ENCODE measurements around the gene ACP7. TPM values are rescaled to one million over a fixed set of nuclear protein-coding genes. Genes with fewer than 3 reads are reported as not detected.

Gene ACP7
- not detected for polyA plus RNA-seq

- Mint-ChIP-seq H3K27ac (peak within 1 kb of the TSS in 1 of 3 donors; percentile 69), H3K4me1 (peaks cover 0 to 10% (median 1%) of the 10 kb centered on the region in 3 donors), H3K36me3 (no peaks in the 10 kb centered on the region), H3K4me3 (peak within 1 kb of the TSS in 2 of 4 donors; percentile 85 to 86), H3K9me3 (peaks cover 0 to 4% (median 0%) of the 10 kb centered on the region in 3 donors), H3K27me3 (peaks cover 41% of the 10 kb centered on the region)
Observed at GRCh38 chr19:39083983-39084731, at the start of gene ACP7. TSS of gene ACP7 (plus strand) at chr19:39084368. CDS start at chr19:39085270, 902 bp downstream.

- H3K27ac Mint-ChIP-seq, result no peak overlapping the region
- H3K4me1 Mint-ChIP-seq, result no peaks in the 10 kb centered on the region
- peaks cover 2% of the 10 kb centered on the region for H3K36me3 Mint-ChIP-seq
- H3K9me3 Mint-ChIP-seq, result peaks cover 2 to 3% (median 3%) of the 10 kb centered on the region in 3 donors
- H3K4me3 Mint-ChIP-seq, result no peak overlapping the region
- peaks cover 9% of the 10 kb centered on the region for H3K27me3 Mint-ChIP-seq
Observed at GRCh38 chr19:39036581-39036980, 47.6 kb upstream of the ACP7 start.

- Mint-ChIP-seq H3K9me3 (peaks cover 2 to 3% (median 3%) of the 10 kb centered on the region in 3 donors), H3K4me1 (no peaks in the 10 kb centered on the region), H3K36me3 (peaks cover 2% of the 10 kb centered on the region), H3K4me3 (no peak overlapping the region), H3K27ac (no peak overlapping the region), H3K27me3 (peaks cover 9% of the 10 kb centered on the region)
Observed at GRCh38 chr19:39037194-39037593, 47.0 kb upstream of the ACP7 start.

- no peak overlapping the region for H3K4me3 Mint-ChIP-seq
Observed at GRCh38 chr19:39038098-39038497, 46.1 kb upstream of the ACP7 start.

GRCh38 chr19:39045506-39045905 lies 38.7 kb upstream of the ACP7 start:
- peak overlapping the region in 1 of 3 donors; percentile 0 for H3K27ac Mint-ChIP-seq
- peaks cover 11% of the 10 kb centered on the region for H3K27me3 Mint-ChIP-seq
- H3K4me1 Mint-ChIP-seq, result peaks cover 0 to 3% (median 0%) of the 10 kb centered on the region in 3 donors
- peaks cover 4 to 8% (median 7%) of the 10 kb centered on the region in 3 donors for H3K9me3 Mint-ChIP-seq
- no peak overlapping the region for H3K4me3 Mint-ChIP-seq
- no peaks in the 10 kb centered on the region for H3K36me3 Mint-ChIP-seq

More at GRCh38 chr19:39038098-39038497, 46.1 kb upstream of the ACP7 start:
- no peaks in the 10 kb centered on the region for H3K4me1 Mint-ChIP-seq
- H3K9me3 Mint-ChIP-seq, result peaks cover 3 to 6% (median 3%) of the 10 kb centered on the region in 3 donors
- no peak overlapping the region for H3K27ac Mint-ChIP-seq
- peaks cover 2% of the 10 kb centered on the region for H3K36me3 Mint-ChIP-seq
- H3K27me3 Mint-ChIP-seq, result peaks cover 9% of the 10 kb centered on the region

- Mint-ChIP-seq H3K27ac (no peak overlapping the region), H3K4me1 (peaks cover 0 to 3% (median 0%) of the 10 kb centered on the region in 3 donors), H3K36me3 (no peaks in the 10 kb centered on the region), H3K27me3 (peaks cover 11% of the 10 kb centered on the region), H3K4me3 (no peak overlapping the region), H3K9me3 (peaks cover 1 to 6% (median 4%) of the 10 kb centered on the region in 3 donors)
Observed at GRCh38 chr19:39046037-39046821, 37.9 kb upstream of the ACP7 start.

- Mint-ChIP-seq H3K4me3 (no peak overlapping the region), H3K4me1 (peaks cover 0 to 3% (median 0%) of the 10 kb centered on the region in 3 donors), H3K27ac (no peak overlapping the region), H3K36me3 (no peaks in the 10 kb centered on the region), H3K27me3 (peaks cover 11% of the 10 kb centered on the region), H3K9me3 (peaks cover 1 to 6% (median 4%) of the 10 kb centered on the region in 3 donors)
Observed at GRCh38 chr19:39047073-39047472, 37.1 kb upstream of the ACP7 start.

- H3K36me3 Mint-ChIP-seq, result no peaks in the 10 kb centered on the region
- H3K4me3 Mint-ChIP-seq, result no peak overlapping the region
- H3K27me3 Mint-ChIP-seq, result peaks cover 5% of the 10 kb centered on the region
- H3K4me1 Mint-ChIP-seq, result no peaks in the 10 kb centered on the region
- peaks cover 0 to 1% (median 1%) of the 10 kb centered on the region in 3 donors for H3K9me3 Mint-ChIP-seq
- H3K27ac Mint-ChIP-seq, result no peak overlapping the region
Observed at GRCh38 chr19:39052243-39052746, 31.9 kb upstream of the ACP7 start.

GRCh38 chr19:39052846-39053245 lies 31.3 kb upstream of the ACP7 start:
- peaks cover 5% of the 10 kb centered on the region for H3K27me3 Mint-ChIP-seq
- H3K27ac Mint-ChIP-seq, result no peak overlapping the region

GRCh38 chr19:39053276-39054090 lies 30.7 kb upstream of the ACP7 start:
- no peak overlapping the region for H3K27ac Mint-ChIP-seq
- no peaks in the 10 kb centered on the region for H3K36me3 Mint-ChIP-seq
- peaks cover 0 to 4% (median 1%) of the 10 kb centered on the region in 3 donors for H3K9me3 Mint-ChIP-seq
- H3K4me3 Mint-ChIP-seq, result no peak overlapping the region
- peaks cover 5% of the 10 kb centered on the region for H3K27me3 Mint-ChIP-seq
- H3K4me1 Mint-ChIP-seq, result no peaks in the 10 kb centered on the region

More at GRCh38 chr19:39052846-39053245, 31.3 kb upstream of the ACP7 start:
- peaks cover 0 to 4% (median 1%) of the 10 kb centered on the region in 3 donors for H3K9me3 Mint-ChIP-seq
- H3K4me3 Mint-ChIP-seq, result no peak overlapping the region
- H3K36me3 Mint-ChIP-seq, result no peaks in the 10 kb centered on the region
- no peaks in the 10 kb centered on the region for H3K4me1 Mint-ChIP-seq

- Mint-ChIP-seq H3K4me3 (no peak overlapping the region), H3K27me3 (peaks cover 2% of the 10 kb centered on the region)
Observed at GRCh38 chr19:39054091-39054470, 30.1 kb upstream of the ACP7 start.

GRCh38 chr19:39057615-39058014 lies 26.6 kb upstream of the ACP7 start:
- Mint-ChIP-seq H3K4me1 (no peaks in the 10 kb centered on the region), H3K9me3 (peaks cover 0 to 5% (median 0%) of the 10 kb centered on the region in 3 donors), H3K27ac (no peak overlapping the region), H3K27me3 (no peaks in the 10 kb centered on the region), H3K36me3 (no peaks in the 10 kb centered on the region), H3K4me3 (no peak overlapping the region)

More at GRCh38 chr19:39054091-39054470, 30.1 kb upstream of the ACP7 start:
- Mint-ChIP-seq H3K27ac (peak overlapping the region in 1 of 3 donors; percentile 73), H3K9me3 (peaks cover 0 to 4% (median 1%) of the 10 kb centered on the region in 3 donors), H3K4me1 (no peaks in the 10 kb centered on the region), H3K36me3 (no peaks in the 10 kb centered on the region)

GRCh38 chr19:39059302-39059701 lies 24.9 kb upstream of the ACP7 start:
- no peaks in the 10 kb centered on the region for H3K27me3 Mint-ChIP-seq
- no peak overlapping the region for H3K4me3 Mint-ChIP-seq
- H3K27ac Mint-ChIP-seq, result no peak overlapping the region
- H3K9me3 Mint-ChIP-seq, result peaks cover 0 to 5% (median 0%) of the 10 kb centered on the region in 3 donors
- H3K4me1 Mint-ChIP-seq, result no peaks in the 10 kb centered on the region
- H3K36me3 Mint-ChIP-seq, result no peaks in the 10 kb centered on the region

GRCh38 chr19:39060171-39060570 lies 24.0 kb upstream of the ACP7 start:
- Mint-ChIP-seq H3K4me3 (no peak overlapping the region), H3K9me3 (peaks cover 0 to 5% (median 0%) of the 10 kb centered on the region in 3 donors), H3K27ac (no peak overlapping the region), H3K27me3 (no peaks in the 10 kb centered on the region), H3K4me1 (no peaks in the 10 kb centered on the region), H3K36me3 (no peaks in the 10 kb centered on the region)

All from IgD-negative memory B cell (primary cell).